ENCODE data around the gene UBE2A.

- TF ChIP-seq POLR2A (IDR thresholded peaks at IDR 0.05; ENCODE audit: low read length) (peak; percentile 93), GATA1 (IDR thresholded peaks at IDR 0.05; ENCODE audit: low read depth, low read length) (no peak)
Measured at GRCh38 chrX:119606280-119607017, 32.1 kb downstream of the UBE2A start, which contains the start of gene NKRF.

All from erythroblast (primary cell).